Natural killer cell (primary cell): ENCODE results near the gene HBQ1. TPM values are rescaled to one million over a fixed set of nuclear protein-coding genes. Genes with fewer than 3 reads are reported as not detected.

Experiments used
- ATAC-seq, 3 donors: fragments of 150-1000 bp in 2 of 3; fragments of 200-7000 bp in 1 of 3; cut with Tn5 transposase; 1 replicate in 1 of 3; 2 replicates in 2 of 3; pipeline ENCODE4 v1.10.0; 2021; ENCODE audit warnings: mild to moderate bottlenecking in 2 of 3, moderate library complexity in 2 of 3
- DNase-seq, 2 donors: peaks; one replicate each; pipeline versions ENCODE4 v3.0.0 to v3.0.0-alpha.2; 2013 to 2021; ENCODE audit warnings: mixed read lengths in 1 of 2
- H3K27ac ChIP-seq: one replicate; pipeline ENCODE4 v1.5.1; 2013; ENCODE audit warnings: mild to moderate bottlenecking, low read length
- H3K27me3 ChIP-seq: one replicate; pipeline ENCODE4 v1.6.1; 2013; ENCODE audit warnings: low read length; ENCODE audit not compliant: control insufficient read depth, insufficient read depth
- H3K36me3 ChIP-seq: one replicate; pipeline ENCODE4 v1.6.1; 2013; ENCODE audit warnings: low read length; ENCODE audit not compliant: control insufficient read depth, insufficient read depth
- H3K4me1 ChIP-seq: one replicate; pipeline ENCODE4 v1.6.1; 2013; ENCODE audit warnings: low read length; ENCODE audit not compliant: control insufficient read depth, insufficient read depth
- H3K4me3 ChIP-seq: one replicate; pipeline ENCODE4 v1.5.1; 2013; ENCODE audit warnings: low read length
- H3K9me3 ChIP-seq: one replicate; pipeline ENCODE4 v1.6.1; 2013; ENCODE audit warnings: low read length; ENCODE audit not compliant: control insufficient read depth, insufficient read depth
- H3K27ac Mint-ChIP-seq, 2 donors: one replicate each; pipeline ENCODE4 v1.8.0; 2022; ENCODE audit warnings: mild to moderate bottlenecking in 2 of 2, mixed read lengths in 2 of 2, moderate library complexity in 1 of 2
- H3K27me3 Mint-ChIP-seq, 2 donors: one replicate each; pipeline ENCODE4 v1.8.0; 2022; ENCODE audit warnings: low read depth in 2 of 2, mixed read lengths in 2 of 2
- H3K36me3 Mint-ChIP-seq: one replicate; pipeline ENCODE4 v1.8.0; 2022; ENCODE audit warnings: mixed read lengths
- H3K4me1 Mint-ChIP-seq, 2 donors: one replicate each; pipeline ENCODE4 v1.8.0; 2022; ENCODE audit warnings: mixed read lengths in 2 of 2
- H3K4me3 Mint-ChIP-seq: one replicate; pipeline ENCODE4 v1.8.0; 2022; ENCODE audit warnings: mild to moderate bottlenecking, moderate library complexity, mixed read lengths
- H3K9me3 Mint-ChIP-seq, 2 donors: one replicate each; pipeline ENCODE4 v1.8.0; 2022; ENCODE audit warnings: mixed read lengths in 2 of 2
- CTCF ChIP-seq: fragments of 200-600 bp; IDR thresholded peaks from one replicate; pipeline ENCODE4 v1.8.0; 2022; ENCODE audit warnings: antibody characterized with exemption
- WGBS: methylation state at CpG from one replicate; pipeline ENCODE4 v1.1.7; 2013; ENCODE audit warnings: missing lambda C conversion rate; ENCODE audit not compliant: insufficient coverage; 5-methylcytosine and 5-hydroxymethylcytosine counted together
- intact Hi-C: fragments of 100-400 bp; cut with micrococcal nuclease; formaldehyde crosslinking; loops from one replicate; pipeline ENCODE4 v1.14.2; 2022
- total RNA-seq, 4 donors: library from RNA; stranded (reverse); fragments of 120-200 nt in 1 of 4; gene quantifications; one replicate each; pipeline versions ENCODE4 v1.2.3 to v1.2.4, GENCODE V29; 2013 to 2022

The HBQ1 gene
- total RNA-seq, 3 donors from 2014 or later (not counting 1 experiment from before 2014, with no cell fraction given) = 1.0 to 2.0 TPM; not detected in 1

GRCh38 chr16:133716-134115 is 46.5 kb upstream of the HBQ1 start:
- ATAC-seq = no peak
- no peak overlapping the region for H3K4me3 Mint-ChIP-seq
- Histone ChIP-seq H3K4me3 (no peak overlapping the region), H3K4me1 (peaks cover 28% of the 10 kb centered on the region), H3K36me3 (no peaks in the 10 kb centered on the region), H3K27me3 (no peaks in the 10 kb centered on the region), H3K9me3 (no peaks in the 10 kb centered on the region), H3K27ac (no peak overlapping the region)
- peak overlapping the region in 1 of 2 donors; percentile 56 for H3K27ac Mint-ChIP-seq
- no peak for DNase-seq
- no peaks in the 10 kb centered on the region for H3K9me3 Mint-ChIP-seq
- intact Hi-C loops = no loop called here
- 100% methylated on average over 1 of the region's 2 CpGs for WGBS
- H3K36me3 Mint-ChIP-seq = no peaks in the 10 kb centered on the region
- H3K4me1 Mint-ChIP-seq = peaks cover 37 to 44% of the 10 kb centered on the region in 2 donors
- TF ChIP-seq CTCF = no peak
- H3K27me3 Mint-ChIP-seq = no peaks in the 10 kb centered on the region

GRCh38 chr16:138049-138417 is 42.2 kb upstream of the HBQ1 start:
- Mint-ChIP-seq H3K4me3 (peak overlapping the region; percentile 87), H3K36me3 (no peaks in the 10 kb centered on the region), H3K9me3 (no peaks in the 10 kb centered on the region), H3K27ac (peak overlapping the region; percentile 95), H3K27me3 (no peaks in the 10 kb centered on the region), H3K4me1 (peaks cover 15 to 19% of the 10 kb centered on the region in 2 donors)
- peak in 2 of 3 donors; percentile 28 to 32 for ATAC-seq
- Histone ChIP-seq H3K27me3 (no peaks in the 10 kb centered on the region), H3K9me3 (no peaks in the 10 kb centered on the region), H3K4me3 (peak overlapping the region; percentile 80), H3K4me1 (peaks cover 14% of the 10 kb centered on the region), H3K27ac (peak overlapping the region; percentile 76), H3K36me3 (no peaks in the 10 kb centered on the region)
- TF ChIP-seq CTCF = no peak
- intact Hi-C loops = no loop called here
- peak; percentile 40 to 44 for DNase-seq
- under 1% methylated on average over 29 of the region's 30 CpGs for WGBS

GRCh38 chr16:140175-140857 is 39.9 kb upstream of the HBQ1 start:
- Histone ChIP-seq H3K27me3 (no peaks in the 10 kb centered on the region), H3K27ac (no peak overlapping the region), H3K4me1 (peaks cover 14% of the 10 kb centered on the region), H3K4me3 (no peak overlapping the region), H3K9me3 (no peaks in the 10 kb centered on the region), H3K36me3 (no peaks in the 10 kb centered on the region)
- Mint-ChIP-seq H3K4me1 (peaks cover 5 to 11% of the 10 kb centered on the region in 2 donors), H3K4me3 (peak overlapping the region; percentile 69), H3K27ac (peak overlapping the region in 1 of 2 donors; percentile 95), H3K36me3 (no peaks in the 10 kb centered on the region), H3K9me3 (no peaks in the 10 kb centered on the region), H3K27me3 (peaks cover 5 to 6% of the 10 kb centered on the region in 2 donors)
- intact Hi-C loops = no loop called here
- TF ChIP-seq CTCF = no peak
- DNase-seq (no peak), ATAC-seq (no peak)
- WGBS = 83% methylated on average over 8 of the region's 10 CpGs
